Testis (tissue), 2 donors: ENCODE measurements around the gene THSD7A.

ENCODE experiments used
- POLR2A ChIP-seq: fragments of 450-650 bp; IDR thresholded peaks from one replicate; pipeline ENCODE4 v1.6.1; 2017; ENCODE audit warnings: antibody characterized with exemption, mild to moderate bottlenecking, moderate library complexity
- TF ChIP-seq, protein P1 (sequence below), 3 experiments: fragments of 450-650 bp in 2 of 3; fragments of 200-600 bp in 1 of 3; sonication (generic) in 1 of 3; IDR thresholded peaks; one replicate each; pipeline ENCODE4 v1.5.1; 2016 to 2019; ENCODE audit warnings: antibody characterized with exemption in 3 of 3, mild to moderate bottlenecking in 2 of 3, moderate library complexity in 1 of 3

DNA sequence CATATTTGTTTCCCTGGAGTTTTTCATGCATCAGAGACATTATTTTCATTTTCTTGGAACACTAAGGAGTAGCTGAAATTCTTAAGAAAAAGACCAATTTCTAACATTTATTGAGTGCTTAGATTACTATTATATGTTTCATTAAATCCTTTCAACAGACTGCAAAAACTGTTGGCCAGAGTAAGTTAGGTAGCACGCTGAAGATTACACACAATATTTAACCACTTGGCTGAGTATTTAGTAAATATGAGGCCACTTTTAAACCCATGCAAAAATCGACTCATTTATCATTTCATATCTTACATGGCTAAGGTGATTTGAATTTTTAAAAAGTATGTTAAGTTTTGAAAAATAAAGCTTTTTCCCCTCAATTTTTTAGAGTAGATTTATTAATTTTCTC is 358.8 kb downstream of the THSD7A start:
- TF ChIP-seq, protein P1, sequence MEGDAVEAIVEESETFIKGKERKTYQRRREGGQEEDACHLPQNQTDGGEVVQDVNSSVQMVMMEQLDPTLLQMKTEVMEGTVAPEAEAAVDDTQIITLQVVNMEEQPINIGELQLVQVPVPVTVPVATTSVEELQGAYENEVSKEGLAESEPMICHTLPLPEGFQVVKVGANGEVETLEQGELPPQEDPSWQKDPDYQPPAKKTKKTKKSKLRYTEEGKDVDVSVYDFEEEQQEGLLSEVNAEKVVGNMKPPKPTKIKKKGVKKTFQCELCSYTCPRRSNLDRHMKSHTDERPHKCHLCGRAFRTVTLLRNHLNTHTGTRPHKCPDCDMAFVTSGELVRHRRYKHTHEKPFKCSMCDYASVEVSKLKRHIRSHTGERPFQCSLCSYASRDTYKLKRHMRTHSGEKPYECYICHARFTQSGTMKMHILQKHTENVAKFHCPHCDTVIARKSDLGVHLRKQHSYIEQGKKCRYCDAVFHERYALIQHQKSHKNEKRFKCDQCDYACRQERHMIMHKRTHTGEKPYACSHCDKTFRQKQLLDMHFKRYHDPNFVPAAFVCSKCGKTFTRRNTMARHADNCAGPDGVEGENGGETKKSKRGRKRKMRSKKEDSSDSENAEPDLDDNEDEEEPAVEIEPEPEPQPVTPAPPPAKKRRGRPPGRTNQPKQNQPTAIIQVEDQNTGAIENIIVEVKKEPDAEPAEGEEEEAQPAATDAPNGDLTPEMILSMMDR (IDR thresholded peaks at IDR 0.05): no peak
- TF ChIP-seq POLR2A: no peak
